SK-N-MC (cell line): ENCODE data around the gene SLC25A13.

Experiments
- EZH2 ChIP-seq: fragments of 200-600 bp; sonication (generic); IDR thresholded peaks from one replicate; pipeline ENCODE4 v1.6.1; 2017; ENCODE audit warnings: antibody characterized with exemption
- FOXP2 ChIP-seq: optimal IDR thresholded peaks from 2 replicates; pipeline ENCODE3; 2011; ENCODE audit warnings: mild to moderate bottlenecking, moderate library complexity; ENCODE audit not compliant: insufficient read depth; ENCODE audit errors: extremely low read length, control extremely low read depth
- POLR2AphosphoS5 ChIP-seq: IDR thresholded peaks from 2 replicates; pipeline ENCODE4 v1.6.1; 2012; ENCODE audit warnings: mild to moderate bottlenecking, low read depth, low read length, borderline replicate concordance

DNA sequence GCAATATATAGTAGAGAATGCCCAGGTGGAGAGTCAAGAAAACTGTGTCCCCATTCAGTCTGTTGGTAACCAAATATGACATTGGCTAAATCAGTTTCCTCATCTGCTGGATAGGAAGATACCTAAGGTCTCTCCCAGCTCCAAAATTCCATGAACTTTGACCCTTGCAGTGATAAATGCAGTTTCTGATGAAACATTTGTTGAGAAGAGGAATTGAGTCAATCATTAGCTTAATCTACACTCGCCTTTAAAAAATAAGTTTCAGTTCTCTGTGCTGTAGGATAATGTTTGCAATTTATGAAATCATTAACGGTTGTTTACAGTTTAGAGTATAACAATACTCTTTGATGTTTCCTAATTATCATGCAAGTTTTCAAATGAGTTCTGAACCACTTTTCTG lies 38.0 kb upstream of the SLC25A13 start:
- no peak for TF ChIP-seq POLR2AphosphoS5
- TF ChIP-seq EZH2: no peak
- TF ChIP-seq FOXP2: no peak
